HG03196 (cell line): ENCODE data around the gene MACO1.
"Not testable (repeated sequence)": the region's sequence is repeated elsewhere in the genome, so short reads cannot be mapped to it uniquely, and the experiment has no call there.

Experiments
- ATAC-seq: cut with Tn5 transposase; IDR thresholded peaks from one replicate; pipeline ENCODE4 v1.9.1; 2021; ENCODE audit not compliant: unreplicated experiment

Gene MACO1

DNA sequence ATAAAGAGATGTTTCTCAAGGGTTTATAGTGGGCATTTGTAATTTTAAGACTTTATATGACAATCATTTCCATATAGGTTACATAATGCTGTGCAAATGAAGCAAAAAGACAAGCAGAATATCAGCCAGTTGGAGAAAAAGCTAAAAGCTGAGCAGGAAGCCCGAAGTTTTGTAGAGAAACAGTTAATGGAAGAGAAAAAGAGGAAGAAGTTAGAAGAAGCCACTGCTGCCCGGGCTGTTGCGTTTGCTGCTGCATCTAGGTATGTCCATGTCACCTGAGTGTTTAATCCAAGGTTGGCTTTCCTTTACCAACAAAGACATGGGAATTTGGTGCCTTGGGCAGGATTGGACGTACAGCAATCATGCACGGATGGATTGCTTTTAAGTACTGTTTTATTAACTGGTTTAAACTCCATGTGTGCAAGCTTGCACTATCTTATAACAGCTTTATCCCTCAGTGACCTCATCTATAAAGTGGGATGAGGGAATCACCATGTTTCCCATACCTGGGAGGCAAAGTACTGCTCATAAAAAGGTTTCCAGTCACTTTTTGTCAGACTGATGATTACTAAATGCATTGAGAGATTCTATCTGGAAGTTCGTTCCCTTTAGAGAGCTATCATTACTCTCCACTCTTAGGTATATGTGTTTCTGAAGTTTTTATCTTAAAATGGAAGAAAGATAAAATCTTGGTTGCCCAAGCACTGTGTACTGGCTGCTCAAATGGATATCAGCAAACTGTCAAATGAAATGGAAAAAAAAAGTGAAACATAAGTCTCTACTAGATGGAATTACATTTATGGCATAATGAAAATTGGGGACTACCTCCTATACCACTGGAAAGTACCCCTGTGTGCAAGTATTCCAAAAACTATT, 55.1 kb downstream of the MACO1 start:
- ATAC-seq: no peak

DNA sequence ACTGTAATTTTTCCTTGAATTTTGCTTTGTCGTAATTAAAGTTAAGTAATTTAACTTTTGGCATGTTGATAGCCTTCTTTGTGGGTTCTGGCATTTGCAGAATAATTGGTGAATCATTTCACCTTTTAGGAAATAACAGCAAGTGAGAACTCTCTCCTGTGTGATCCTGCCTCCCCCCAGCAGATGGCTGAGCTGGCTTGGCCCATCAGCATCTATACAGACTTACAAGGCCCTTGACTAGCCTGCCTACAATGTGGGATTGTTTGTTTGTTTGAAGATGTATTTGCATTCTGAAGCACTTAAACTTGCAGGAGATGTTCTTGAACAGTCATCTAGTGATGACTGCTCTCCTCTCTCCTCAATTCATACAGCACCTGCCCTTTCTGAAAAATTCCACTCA, 55.9 kb downstream of the MACO1 start:
- ATAC-seq: no peak

- no peak for ATAC-seq
Observed at GRCh38 chr1:25487628-25488027, 56.9 kb downstream of the MACO1 start.

DNA sequence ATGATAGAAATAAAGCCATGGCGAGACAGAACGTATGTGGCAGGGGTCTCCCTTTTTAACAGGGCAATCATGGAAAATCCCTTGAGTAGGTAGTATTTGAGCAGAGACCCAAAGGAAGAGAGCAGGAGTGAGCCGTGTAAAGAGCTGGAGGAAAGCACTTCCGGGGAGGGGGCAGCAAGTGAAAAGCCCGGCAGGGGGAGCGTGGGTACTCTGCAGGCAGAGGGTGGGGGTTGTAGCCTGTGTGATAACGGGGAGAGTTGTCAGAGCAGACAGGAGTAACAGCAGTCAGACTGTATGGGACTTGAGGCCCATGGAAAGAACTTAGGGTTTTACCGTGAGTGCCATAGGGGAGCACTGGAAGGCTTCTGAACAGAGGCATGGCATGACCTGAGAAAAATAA, 61.6 kb downstream of the MACO1 start:
- no peak for ATAC-seq

- ATAC-seq: no peak
Observed at GRCh38 chr1:25494952-25495351, 64.3 kb downstream of the MACO1 start.

GRCh38 chr1:25500694-25501093, 70.0 kb downstream of the MACO1 start:
- no peak for ATAC-seq

GRCh38 chr1:25501235-25502058, 70.8 kb downstream of the MACO1 start:
- ATAC-seq: no peak

GRCh38 chr1:25502957-25503356, 72.3 kb downstream of the MACO1 start:
- ATAC-seq: no peak

GRCh38 chr1:25503551-25504426, 73.1 kb downstream of the MACO1 start:
- ATAC-seq: no peak

GRCh38 chr1:25504706-25505595, 74.3 kb downstream of the MACO1 start:
- ATAC-seq: no peak

- ATAC-seq: no peak
Observed at GRCh38 chr1:25505656-25506385, 75.1 kb downstream of the MACO1 start.

DNA sequence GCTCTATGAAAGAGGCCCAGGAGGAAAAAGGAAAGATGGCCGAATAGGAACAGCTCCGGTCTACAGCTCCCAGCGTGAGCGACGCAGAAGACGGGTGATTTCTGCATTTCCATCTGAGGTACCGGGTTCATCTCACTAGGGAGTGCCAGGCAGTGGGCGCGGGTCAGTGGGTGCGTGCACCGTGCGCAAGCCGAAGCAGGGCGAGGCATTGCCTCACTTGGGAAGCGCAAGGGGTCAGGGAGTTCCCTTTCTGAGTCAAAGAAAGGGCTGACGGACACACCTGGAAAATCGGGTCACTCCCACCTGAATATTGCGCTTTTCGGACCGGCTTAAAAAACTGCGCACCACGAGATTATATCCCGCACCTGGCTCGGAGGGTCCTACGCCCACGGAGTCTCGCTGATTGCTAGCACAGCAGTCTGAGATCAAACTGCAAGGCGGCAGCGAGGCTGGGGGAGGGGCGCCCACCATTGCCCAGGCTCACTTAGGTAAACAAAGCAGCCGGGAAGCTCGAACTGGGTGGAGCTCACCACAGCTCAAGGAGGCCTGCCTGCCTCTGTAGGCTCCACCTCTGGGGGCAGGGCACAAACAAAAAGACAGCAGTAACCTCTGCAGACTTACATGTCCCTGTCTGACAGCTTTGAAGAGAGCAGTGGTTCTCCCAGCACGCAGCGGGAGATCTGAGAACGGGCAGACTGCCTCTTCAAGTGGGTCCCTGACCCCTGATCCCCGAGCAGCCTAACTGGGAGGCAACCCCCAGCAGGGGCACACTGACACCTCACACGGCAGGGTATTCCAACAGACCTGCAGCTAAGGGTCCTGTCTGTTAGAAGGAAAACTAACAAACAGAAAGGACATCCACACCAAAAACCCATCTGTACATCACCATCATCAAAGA, 76.1 kb downstream of the MACO1 start:
- ATAC-seq: not testable (repeated sequence)

- ATAC-seq: no peak
Observed at GRCh38 chr1:25513666-25514065, 83.0 kb downstream of the MACO1 start.

- ATAC-seq: no peak
Observed at GRCh38 chr1:25515033-25515432, 84.3 kb downstream of the MACO1 start.

DNA sequence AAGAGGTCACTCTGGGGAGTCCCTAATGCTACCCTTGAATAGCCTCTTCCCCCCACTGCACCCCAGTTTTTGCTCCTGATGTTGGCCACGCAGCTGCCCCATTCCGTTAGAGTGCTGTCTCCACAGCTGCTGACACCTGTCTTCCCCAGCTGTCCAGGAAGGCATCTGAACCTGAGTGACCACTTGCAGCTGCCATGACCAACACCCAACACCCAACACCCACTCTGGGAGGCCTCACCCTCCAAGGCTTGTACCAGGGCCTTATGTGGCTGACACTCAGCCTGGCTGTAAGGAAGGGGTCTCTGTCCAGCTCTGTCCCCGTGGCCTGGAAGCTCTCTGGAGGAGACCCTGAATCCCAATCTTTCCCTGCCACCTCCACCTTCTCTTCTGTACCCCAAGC, 86.0 kb downstream of the MACO1 start:
- no peak for ATAC-seq

DNA sequence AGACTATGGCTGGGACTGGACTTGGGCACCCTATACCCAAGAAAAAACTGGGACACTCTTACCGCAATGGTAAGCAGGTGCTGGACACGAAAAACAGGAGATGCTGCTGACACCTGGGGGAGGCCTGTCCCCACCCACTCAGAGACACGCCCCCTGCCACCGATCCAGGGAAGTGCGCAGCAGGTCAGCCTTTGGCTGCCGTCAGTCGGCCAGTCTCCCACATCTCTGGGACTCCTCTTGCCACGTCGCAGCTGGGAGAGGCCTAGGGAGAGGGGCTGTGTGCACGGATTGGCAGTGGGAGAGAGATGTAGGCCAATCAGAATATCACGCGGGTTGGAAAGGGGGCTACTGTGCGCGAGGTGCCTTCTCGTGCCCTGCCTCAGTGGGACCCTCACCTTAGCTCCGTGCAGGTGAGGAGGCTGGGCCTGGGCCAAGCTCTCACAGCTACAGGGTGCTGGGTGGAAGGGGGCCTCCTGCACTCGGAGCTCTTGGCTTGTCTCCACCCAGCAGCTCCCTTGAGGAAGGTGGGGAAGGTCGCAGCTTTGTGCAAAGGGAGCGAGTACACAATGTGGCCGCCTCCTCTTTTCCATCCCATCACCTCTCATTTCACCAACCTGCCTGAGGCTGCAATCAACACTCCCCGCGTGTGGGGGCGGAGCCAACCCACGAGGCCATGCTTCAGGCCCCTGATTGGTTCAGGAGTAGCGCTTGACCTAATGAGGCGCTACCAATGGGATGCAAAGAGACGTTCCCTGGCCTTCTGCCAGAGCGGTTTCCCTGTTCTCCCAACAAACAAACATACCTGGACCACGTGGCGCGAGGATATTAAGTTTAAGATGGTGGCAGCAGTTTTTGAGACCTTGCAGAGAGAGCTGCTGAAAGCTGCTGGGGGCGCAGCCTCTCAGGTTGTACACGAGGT, 87.0 kb downstream of the MACO1 start:
- ATAC-seq: no peak

- ATAC-seq: no peak
Observed at GRCh38 chr1:25519624-25520023, 88.9 kb downstream of the MACO1 start.
